ENCODE data around the gene KCNT1.

Gene KCNT1

DNA sequence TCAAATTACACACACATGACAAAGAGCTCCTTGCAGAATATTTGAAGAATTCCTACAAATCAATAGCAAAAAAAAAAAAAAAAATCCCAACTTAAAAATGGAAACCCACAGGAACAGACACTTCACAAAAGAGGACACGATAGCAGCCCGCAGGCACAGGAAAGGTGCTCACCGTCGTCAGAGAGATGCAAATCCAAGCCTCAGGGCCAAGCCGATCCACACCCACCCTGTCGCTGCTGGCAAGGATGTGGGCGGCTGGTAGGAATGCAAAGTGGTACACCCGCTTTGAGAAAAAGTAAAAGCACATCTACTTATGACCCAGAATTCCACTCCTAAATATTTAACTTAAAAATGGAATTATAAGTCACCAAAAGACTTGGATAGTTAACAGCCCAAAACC, 28.0 kb upstream of the KCNT1 start:
- no peaks in the 10 kb centered on the region for H3K27me3 ChIP-seq (ENCODE audit: control insufficient read depth, insufficient read depth, low read length, poor library complexity, severe bottlenecking)
- no peaks in the 10 kb centered on the region for H3K36me3 ChIP-seq (ENCODE audit: control insufficient read depth, insufficient read depth, low read length)
- H3K4me3 ChIP-seq (ENCODE audit: insufficient read depth, low read depth, low read length), result no peak overlapping the region
- WGBS, 2 experiments, result 84 to 85% methylated on average over 8 of the region's 8 CpGs
- no peaks in the 10 kb centered on the region for H3K9me3 ChIP-seq (ENCODE audit: control insufficient read depth, low read length)
- no peaks in the 10 kb centered on the region for H3K4me1 ChIP-seq (ENCODE audit: control insufficient read depth, insufficient read depth, low read length)
- H3K27ac ChIP-seq (ENCODE audit: insufficient read depth, low read depth, low read length, poor library complexity, severe bottlenecking), result no peak overlapping the region

DNA sequence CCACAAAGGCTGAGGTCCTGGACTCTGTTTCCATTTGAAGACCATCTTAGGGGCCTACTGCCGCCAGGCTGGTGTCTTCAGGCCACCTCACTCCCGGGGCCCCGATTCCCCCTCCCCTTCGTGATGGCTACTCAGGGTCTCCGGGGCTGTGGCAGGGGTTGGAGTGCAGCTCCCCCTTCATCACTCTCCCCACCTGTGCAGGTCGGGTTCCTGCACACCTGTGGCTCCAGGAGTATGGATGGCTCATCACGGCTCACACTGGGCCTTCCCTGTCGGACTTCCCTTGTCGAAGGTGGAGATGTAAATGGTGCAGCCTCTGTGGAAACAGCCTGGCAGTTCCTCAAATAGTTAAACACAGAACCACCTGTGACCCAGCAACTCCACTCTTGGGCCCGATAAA, 27.0 kb upstream of the KCNT1 start:
- Histone ChIP-seq H3K4me1 (ENCODE audit: control insufficient read depth, insufficient read depth, low read length) (no peaks in the 10 kb centered on the region), H3K36me3 (ENCODE audit: control insufficient read depth, insufficient read depth, low read length) (no peaks in the 10 kb centered on the region), H3K27ac (ENCODE audit: insufficient read depth, low read depth, low read length, poor library complexity, severe bottlenecking) (no peak overlapping the region), H3K27me3 (ENCODE audit: control insufficient read depth, insufficient read depth, low read length, poor library complexity, severe bottlenecking) (no peaks in the 10 kb centered on the region), H3K9me3 (ENCODE audit: control insufficient read depth, low read length) (no peaks in the 10 kb centered on the region), H3K4me3 (ENCODE audit: insufficient read depth, low read depth, low read length) (no peak overlapping the region)
- WGBS, 2 experiments, result 87 to 92% methylated on average over 10 of the region's 10 CpGs

DNA sequence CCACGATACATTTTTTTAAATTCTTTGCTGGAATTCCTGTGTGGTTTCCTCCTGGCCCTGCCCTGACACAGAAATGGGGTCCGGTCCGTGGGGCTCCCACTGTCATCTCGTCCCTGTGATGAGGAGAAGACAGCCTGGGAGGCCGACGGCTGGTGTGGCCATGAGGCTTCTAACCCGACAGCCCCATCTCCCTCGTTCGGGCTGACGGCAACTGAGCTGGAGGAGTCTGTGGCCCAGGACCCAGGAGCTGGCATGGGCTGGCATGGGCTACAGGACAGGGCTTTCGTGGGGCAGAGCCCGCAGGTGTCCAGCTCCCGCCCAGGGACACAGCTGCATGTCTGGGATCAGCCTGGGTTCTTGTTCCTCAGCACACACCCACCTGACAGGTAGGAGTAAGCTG, 25.1 kb upstream of the KCNT1 start:
- H3K27me3 ChIP-seq (ENCODE audit: control insufficient read depth, insufficient read depth, low read length, poor library complexity, severe bottlenecking), result no peaks in the 10 kb centered on the region
- no peaks in the 10 kb centered on the region for H3K9me3 ChIP-seq (ENCODE audit: control insufficient read depth, low read length)
- H3K4me1 ChIP-seq (ENCODE audit: control insufficient read depth, insufficient read depth, low read length), result no peaks in the 10 kb centered on the region
- no peak overlapping the region for H3K27ac ChIP-seq (ENCODE audit: insufficient read depth, low read depth, low read length, poor library complexity, severe bottlenecking)
- 93 to 94% methylated on average over 13 of the region's 13 CpGs for WGBS, 2 experiments
- no peaks in the 10 kb centered on the region for H3K36me3 ChIP-seq (ENCODE audit: control insufficient read depth, insufficient read depth, low read length)
- H3K4me3 ChIP-seq (ENCODE audit: insufficient read depth, low read depth, low read length), result no peak overlapping the region

DNA sequence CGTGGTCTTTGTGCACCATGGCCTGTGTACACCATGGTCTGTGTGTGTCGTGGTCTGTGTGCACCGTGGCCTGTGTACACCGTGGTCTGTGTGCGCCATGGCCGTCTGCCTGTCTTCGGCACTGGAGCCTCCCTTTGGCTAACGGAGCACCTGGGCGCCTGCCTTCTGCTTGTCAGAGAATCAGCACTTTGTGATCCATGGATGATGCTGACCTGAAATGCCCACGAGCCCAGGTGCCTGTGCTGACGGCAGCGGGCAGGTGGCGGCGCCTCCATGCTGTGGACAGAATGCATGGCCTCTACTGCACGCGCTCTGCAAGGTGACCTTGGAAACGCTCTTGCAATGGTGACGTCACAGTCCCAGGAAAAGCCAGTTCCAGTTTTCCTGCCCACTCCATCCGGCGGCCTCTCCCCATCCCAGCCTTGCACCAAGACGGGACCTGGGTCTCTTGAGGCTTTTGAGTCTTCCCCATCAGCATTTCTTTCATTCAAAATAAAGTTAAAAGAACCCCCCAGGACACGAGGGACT, 24.3 kb upstream of the KCNT1 start:
- Histone ChIP-seq H3K4me1 (ENCODE audit: control insufficient read depth, insufficient read depth, low read length) (no peaks in the 10 kb centered on the region), H3K27me3 (ENCODE audit: control insufficient read depth, insufficient read depth, low read length, poor library complexity, severe bottlenecking) (no peaks in the 10 kb centered on the region), H3K27ac (ENCODE audit: insufficient read depth, low read depth, low read length, poor library complexity, severe bottlenecking) (no peak overlapping the region), H3K4me3 (ENCODE audit: insufficient read depth, low read depth, low read length) (no peak overlapping the region), H3K36me3 (ENCODE audit: control insufficient read depth, insufficient read depth, low read length) (no peaks in the 10 kb centered on the region), H3K9me3 (ENCODE audit: control insufficient read depth, low read length) (no peaks in the 10 kb centered on the region)
- WGBS, 2 experiments, result 92 to 93% methylated on average over 22 of the region's 22 CpGs

DNA sequence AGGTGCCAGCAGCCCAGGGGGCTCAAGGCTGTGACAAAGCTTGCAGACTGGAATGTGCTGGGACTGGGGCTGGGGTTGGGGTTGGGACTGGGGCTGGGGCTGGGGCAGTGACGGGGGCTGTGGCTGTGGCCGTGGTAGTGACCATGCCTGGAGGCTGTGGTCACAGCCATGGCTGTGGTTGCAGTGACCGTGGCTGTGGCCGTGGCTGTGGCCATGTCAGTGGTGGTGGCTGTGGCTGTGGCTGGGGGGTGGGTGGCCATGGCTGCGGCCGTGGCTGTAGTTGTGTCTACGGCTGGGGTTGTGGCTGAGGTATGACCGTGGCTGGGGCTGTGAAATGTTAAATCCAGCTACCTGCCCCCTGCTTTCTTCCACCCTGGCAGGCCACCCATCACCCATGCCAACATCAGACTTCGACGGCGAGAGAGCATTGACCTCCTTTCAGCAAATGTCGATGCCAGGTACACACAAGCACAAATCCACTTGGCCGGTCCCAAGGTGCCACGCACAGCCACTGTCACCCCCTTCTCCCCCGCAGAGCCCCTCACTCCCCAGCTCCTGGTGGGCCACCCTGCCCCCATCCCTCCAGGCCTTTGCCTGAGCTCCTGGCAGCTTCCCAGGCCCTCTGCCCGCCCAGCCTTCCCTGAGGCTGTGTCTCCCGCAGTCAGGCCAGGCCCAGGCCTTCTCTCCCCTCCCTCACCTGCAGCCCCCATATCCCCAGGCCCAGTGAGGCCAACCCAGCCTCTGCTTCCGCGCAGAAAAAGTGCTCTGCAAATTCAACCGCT, 23.6 kb upstream of the KCNT1 start:
- WGBS, 2 experiments, result 93% methylated on average over 20 of the region's 20 CpGs
- H3K36me3 ChIP-seq (ENCODE audit: control insufficient read depth, insufficient read depth, low read length), result no peaks in the 10 kb centered on the region
- no peak overlapping the region for H3K4me3 ChIP-seq (ENCODE audit: insufficient read depth, low read depth, low read length)
- H3K4me1 ChIP-seq (ENCODE audit: control insufficient read depth, insufficient read depth, low read length), result no peaks in the 10 kb centered on the region
- no peak overlapping the region for H3K27ac ChIP-seq (ENCODE audit: insufficient read depth, low read depth, low read length, poor library complexity, severe bottlenecking)
- H3K9me3 ChIP-seq (ENCODE audit: control insufficient read depth, low read length), result no peaks in the 10 kb centered on the region
- H3K27me3 ChIP-seq (ENCODE audit: control insufficient read depth, insufficient read depth, low read length, poor library complexity, severe bottlenecking), result no peaks in the 10 kb centered on the region

DNA sequence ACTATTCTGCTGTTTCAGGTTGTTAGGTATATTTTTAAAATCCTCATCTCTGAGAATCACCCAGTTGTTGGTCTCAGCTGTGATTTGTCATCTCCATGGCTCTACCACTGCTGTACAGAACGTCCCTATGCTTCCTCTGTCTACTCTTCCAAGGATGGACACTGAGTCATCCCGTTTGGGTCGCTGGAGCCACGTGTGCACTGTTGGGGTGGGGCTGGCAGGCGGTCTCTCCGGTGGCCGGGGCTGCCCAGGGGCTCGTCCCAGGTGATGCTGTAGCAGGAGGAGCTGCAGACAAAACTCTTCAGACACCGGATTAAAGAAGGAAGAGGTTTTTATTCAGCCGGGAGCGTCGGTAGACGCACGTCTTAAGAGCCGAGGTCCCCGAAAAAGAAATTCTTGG, 21.9 kb upstream of the KCNT1 start:
- Histone ChIP-seq H3K9me3 (ENCODE audit: control insufficient read depth, low read length) (no peaks in the 10 kb centered on the region), H3K4me1 (ENCODE audit: control insufficient read depth, insufficient read depth, low read length) (no peaks in the 10 kb centered on the region), H3K27me3 (ENCODE audit: control insufficient read depth, insufficient read depth, low read length, poor library complexity, severe bottlenecking) (no peaks in the 10 kb centered on the region), H3K36me3 (ENCODE audit: control insufficient read depth, insufficient read depth, low read length) (no peaks in the 10 kb centered on the region), H3K4me3 (ENCODE audit: insufficient read depth, low read depth, low read length) (no peak overlapping the region), H3K27ac (ENCODE audit: insufficient read depth, low read depth, low read length, poor library complexity, severe bottlenecking) (no peak overlapping the region)
- 76 to 79% methylated on average over 16 of the region's 16 CpGs for WGBS, 2 experiments

DNA sequence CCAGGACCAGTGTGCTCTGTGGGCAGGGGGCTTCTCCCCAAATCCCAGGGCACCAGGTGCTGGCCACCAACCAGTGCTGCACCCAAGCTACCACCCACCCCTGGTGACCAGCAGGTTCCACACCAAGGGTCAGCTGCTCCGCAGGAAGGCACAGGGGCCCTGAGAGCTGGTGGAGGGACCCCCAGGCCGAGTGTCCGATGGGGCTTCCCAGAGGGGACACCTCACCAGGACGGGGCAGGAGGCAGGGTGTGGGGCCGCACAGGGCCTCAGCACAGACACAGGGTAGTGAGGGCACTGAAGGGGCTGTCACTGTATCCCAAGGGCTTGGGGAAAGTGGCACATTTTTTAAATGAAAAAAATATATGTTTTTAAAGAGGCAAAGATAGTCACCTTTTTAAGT, 20.8 kb upstream of the KCNT1 start:
- no peaks in the 10 kb centered on the region for H3K4me1 ChIP-seq (ENCODE audit: control insufficient read depth, insufficient read depth, low read length)
- WGBS, 2 experiments, result 92 to 94% methylated on average over 5 of the region's 5 CpGs
- H3K9me3 ChIP-seq (ENCODE audit: control insufficient read depth, low read length), result no peaks in the 10 kb centered on the region
- no peak overlapping the region for H3K27ac ChIP-seq (ENCODE audit: insufficient read depth, low read depth, low read length, poor library complexity, severe bottlenecking)
- no peaks in the 10 kb centered on the region for H3K27me3 ChIP-seq (ENCODE audit: control insufficient read depth, insufficient read depth, low read length, poor library complexity, severe bottlenecking)
- no peak overlapping the region for H3K4me3 ChIP-seq (ENCODE audit: insufficient read depth, low read depth, low read length)
- no peaks in the 10 kb centered on the region for H3K36me3 ChIP-seq (ENCODE audit: control insufficient read depth, insufficient read depth, low read length)

DNA sequence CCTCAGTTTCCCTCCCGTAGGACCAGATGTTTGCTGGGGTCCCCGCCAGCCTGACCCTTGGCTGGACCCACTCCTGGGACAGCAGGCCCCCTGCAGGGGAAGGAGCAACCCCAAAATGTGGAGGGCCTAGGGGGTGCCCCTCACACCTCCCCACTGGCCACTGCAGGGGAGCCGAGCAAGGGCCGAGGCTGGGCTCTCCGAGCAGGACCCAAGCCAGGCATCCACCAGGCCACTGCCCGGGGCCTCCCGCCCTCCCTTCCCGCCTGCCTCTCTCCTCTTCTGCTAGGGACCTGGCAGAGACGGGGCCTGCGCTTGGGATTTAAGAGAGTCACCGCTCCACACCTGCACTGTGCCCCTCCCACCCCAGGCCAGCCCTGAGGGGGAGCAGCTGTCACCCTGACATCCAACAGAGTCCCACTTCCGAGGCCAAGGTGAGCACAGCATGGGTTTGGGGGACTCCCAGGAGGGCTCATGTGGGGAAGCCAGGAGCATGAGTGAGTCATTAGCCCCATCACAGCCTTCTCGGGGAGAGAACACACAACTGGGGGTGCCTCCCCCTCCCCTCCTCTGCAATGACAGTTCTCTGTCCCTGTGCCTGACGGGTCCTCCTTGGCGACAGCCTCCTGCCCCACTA, 18.5 kb upstream of the KCNT1 start:
- H3K4me3 ChIP-seq (ENCODE audit: insufficient read depth, low read depth, low read length), result no peak overlapping the region
- no peaks in the 10 kb centered on the region for H3K36me3 ChIP-seq (ENCODE audit: control insufficient read depth, insufficient read depth, low read length)
- no peak overlapping the region for H3K27ac ChIP-seq (ENCODE audit: insufficient read depth, low read depth, low read length, poor library complexity, severe bottlenecking)
- H3K27me3 ChIP-seq (ENCODE audit: control insufficient read depth, insufficient read depth, low read length, poor library complexity, severe bottlenecking), result no peaks in the 10 kb centered on the region
- no peaks in the 10 kb centered on the region for H3K4me1 ChIP-seq (ENCODE audit: control insufficient read depth, insufficient read depth, low read length)
- no peaks in the 10 kb centered on the region for H3K9me3 ChIP-seq (ENCODE audit: control insufficient read depth, low read length)
- WGBS, 2 experiments, result 87 to 93% methylated on average over 15 of the region's 15 CpGs

DNA sequence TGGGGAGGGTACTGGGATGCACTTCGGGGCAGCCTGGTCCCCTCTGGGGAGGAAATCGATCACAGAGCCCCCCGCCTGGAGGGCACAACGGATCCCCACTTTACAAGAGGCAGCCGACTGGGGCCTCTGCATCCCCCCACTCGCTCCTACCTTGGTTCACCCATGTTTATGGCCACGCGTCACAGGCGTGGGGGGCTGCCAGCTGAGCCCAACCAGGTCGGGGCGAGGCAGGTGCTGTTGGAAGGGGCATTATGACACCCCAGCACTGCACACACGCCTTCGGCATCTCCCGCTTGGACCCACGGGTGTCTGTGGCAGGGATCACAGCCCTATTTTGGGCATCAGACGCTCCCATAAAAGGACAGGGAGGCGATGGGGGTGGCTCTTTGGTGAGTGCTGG, 17.3 kb upstream of the KCNT1 start:
- no peaks in the 10 kb centered on the region for H3K9me3 ChIP-seq (ENCODE audit: control insufficient read depth, low read length)
- no peaks in the 10 kb centered on the region for H3K36me3 ChIP-seq (ENCODE audit: control insufficient read depth, insufficient read depth, low read length)
- no peak overlapping the region for H3K4me3 ChIP-seq (ENCODE audit: insufficient read depth, low read depth, low read length)
- no peaks in the 10 kb centered on the region for H3K4me1 ChIP-seq (ENCODE audit: control insufficient read depth, insufficient read depth, low read length)
- 87 to 89% methylated on average over 17 of the region's 17 CpGs for WGBS, 2 experiments
- H3K27ac ChIP-seq (ENCODE audit: insufficient read depth, low read depth, low read length, poor library complexity, severe bottlenecking), result no peak overlapping the region
- no peaks in the 10 kb centered on the region for H3K27me3 ChIP-seq (ENCODE audit: control insufficient read depth, insufficient read depth, low read length, poor library complexity, severe bottlenecking)

DNA sequence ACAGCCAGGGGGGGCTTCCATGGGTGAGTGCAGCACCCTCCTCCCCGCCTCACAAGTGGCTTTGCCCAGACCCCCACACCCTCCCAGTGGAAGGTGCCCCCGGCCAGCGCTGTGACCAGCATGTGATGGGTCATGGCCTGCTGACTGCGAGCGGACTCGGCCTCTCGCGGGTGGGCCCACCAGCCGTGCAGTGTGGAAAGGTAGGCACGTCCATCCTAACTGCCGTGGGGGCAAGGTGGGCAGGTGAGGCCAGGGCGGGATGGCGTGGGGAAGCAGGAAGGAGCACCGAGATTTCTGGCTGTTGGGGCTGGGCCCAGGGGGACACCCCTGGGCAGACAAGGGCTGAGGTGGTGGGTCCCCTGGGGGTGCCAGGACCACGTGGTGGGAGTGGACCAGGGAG, 14.8 kb upstream of the KCNT1 start:
- H3K36me3 ChIP-seq (ENCODE audit: control insufficient read depth, insufficient read depth, low read length), result no peaks in the 10 kb centered on the region
- H3K4me1 ChIP-seq (ENCODE audit: control insufficient read depth, insufficient read depth, low read length), result no peaks in the 10 kb centered on the region
- WGBS, 2 experiments, result 93 to 94% methylated on average over 15 of the region's 15 CpGs
- no peaks in the 10 kb centered on the region for H3K9me3 ChIP-seq (ENCODE audit: control insufficient read depth, low read length)
- H3K4me3 ChIP-seq (ENCODE audit: insufficient read depth, low read depth, low read length), result no peak overlapping the region
- no peaks in the 10 kb centered on the region for H3K27me3 ChIP-seq (ENCODE audit: control insufficient read depth, insufficient read depth, low read length, poor library complexity, severe bottlenecking)
- no peak overlapping the region for H3K27ac ChIP-seq (ENCODE audit: insufficient read depth, low read depth, low read length, poor library complexity, severe bottlenecking)

Data from ectodermal cell (in vitro differentiated cells).